ENCODE measurements around the gene IGFN1. TPM values are rescaled to one million over a fixed set of nuclear protein-coding genes. Genes with fewer than 3 reads are reported as not detected.
A peak's percentile ranks its signal among the peaks of the same experiment; 100 is the strongest.

Gene IGFN1
- total and polyA plus RNA-seq, 7 donors = under 0.01 to 0.55 (median 0.14) TPM; not detected in 3

DNA sequence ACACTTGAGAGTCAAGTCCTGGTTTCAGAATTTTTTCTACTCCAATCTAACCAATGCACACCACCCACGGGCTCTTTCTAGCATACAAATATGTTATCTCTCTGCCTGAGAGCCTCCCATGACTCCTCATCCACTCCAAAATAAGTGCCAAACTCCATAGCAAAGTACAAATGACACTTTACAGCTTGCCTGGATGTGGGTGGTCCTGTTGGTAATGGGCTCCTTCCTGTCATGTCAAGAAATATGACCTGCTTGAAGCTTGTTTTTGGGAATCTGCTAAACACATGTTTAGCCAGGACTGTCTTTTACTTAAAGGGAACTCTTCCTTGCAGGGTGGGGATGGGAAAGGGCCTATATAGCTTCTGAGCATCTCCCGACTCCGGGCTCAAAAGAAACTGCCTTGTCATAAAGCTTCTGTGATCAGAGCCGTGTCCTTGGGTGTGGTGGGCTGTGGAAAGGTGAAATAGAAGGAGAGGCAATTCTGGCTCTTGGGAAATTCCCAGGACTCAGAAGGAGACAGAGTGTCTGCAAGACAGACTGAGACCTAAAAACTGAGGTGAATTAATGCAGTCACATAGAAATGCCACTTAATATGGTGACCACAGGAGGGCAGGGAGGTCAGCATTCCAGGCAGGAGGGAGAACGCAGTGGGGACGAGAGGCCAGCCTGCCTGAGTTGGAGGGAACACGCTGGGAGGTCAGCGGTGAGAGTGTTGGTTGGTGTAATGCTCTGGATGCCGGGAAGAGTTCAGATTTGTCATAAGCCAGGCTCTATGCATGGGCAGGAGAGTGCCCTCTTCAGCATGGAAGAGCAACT lies 6.1 kb upstream of the IGFN1 start:
- TF ChIP-seq POLR2A (IDR thresholded peaks at IDR 0.05) (no peak), POLR2AphosphoS5 (IDR thresholded peaks at IDR 0.05) (peak in 1 of 4 donors; percentile 13)
- TF ChIP-seq, protein P1, sequence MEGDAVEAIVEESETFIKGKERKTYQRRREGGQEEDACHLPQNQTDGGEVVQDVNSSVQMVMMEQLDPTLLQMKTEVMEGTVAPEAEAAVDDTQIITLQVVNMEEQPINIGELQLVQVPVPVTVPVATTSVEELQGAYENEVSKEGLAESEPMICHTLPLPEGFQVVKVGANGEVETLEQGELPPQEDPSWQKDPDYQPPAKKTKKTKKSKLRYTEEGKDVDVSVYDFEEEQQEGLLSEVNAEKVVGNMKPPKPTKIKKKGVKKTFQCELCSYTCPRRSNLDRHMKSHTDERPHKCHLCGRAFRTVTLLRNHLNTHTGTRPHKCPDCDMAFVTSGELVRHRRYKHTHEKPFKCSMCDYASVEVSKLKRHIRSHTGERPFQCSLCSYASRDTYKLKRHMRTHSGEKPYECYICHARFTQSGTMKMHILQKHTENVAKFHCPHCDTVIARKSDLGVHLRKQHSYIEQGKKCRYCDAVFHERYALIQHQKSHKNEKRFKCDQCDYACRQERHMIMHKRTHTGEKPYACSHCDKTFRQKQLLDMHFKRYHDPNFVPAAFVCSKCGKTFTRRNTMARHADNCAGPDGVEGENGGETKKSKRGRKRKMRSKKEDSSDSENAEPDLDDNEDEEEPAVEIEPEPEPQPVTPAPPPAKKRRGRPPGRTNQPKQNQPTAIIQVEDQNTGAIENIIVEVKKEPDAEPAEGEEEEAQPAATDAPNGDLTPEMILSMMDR (IDR thresholded peaks at IDR 0.05) = peak in 3 of 4 experiments; percentile 5 to 30 (median 21)
- Histone ChIP-seq H3K27ac (no peak overlapping the region), H3K36me3 (no peaks in the 10 kb centered on the region), H3K27me3 (no peaks in the 10 kb centered on the region), H3K4me1 (no peaks in the 10 kb centered on the region), H3K4me3 (no peak overlapping the region), H3K9me3 (no peaks in the 10 kb centered on the region)
- DNase-seq = no peak
- WGBS, 2 donors = 31 to 45% methylated on average over 9 of the region's 9 CpGs
- intact Hi-C loops (cut with DNase I) = no loop called here

DNA sequence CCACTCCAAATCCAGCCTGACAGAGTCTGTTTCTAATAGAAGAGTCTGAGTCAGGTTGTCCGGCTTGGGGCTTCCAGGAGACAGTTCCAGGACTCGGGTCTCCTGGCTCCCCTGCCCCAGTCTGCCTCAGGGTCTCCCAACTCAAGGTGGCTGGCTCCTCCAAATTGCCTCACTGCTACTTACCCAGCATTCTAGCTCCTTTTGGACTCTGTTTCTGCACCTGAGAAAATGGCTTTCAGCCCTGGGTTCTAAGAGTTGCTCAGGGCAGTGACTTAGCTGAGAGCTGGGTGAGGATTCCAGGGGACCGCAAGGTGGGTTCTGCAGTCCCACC lies 5.5 kb upstream of the IGFN1 start:
- H3K4me1 ChIP-seq = no peaks in the 10 kb centered on the region
- no peak overlapping the region for H3K27ac ChIP-seq
- H3K9me3 ChIP-seq = no peaks in the 10 kb centered on the region
- TF ChIP-seq POLR2AphosphoS5 (IDR thresholded peaks at IDR 0.05) = no peak
- TF ChIP-seq, protein P1 (IDR thresholded peaks at IDR 0.05) = no peak
- no peak for TF ChIP-seq EP300 (IDR thresholded peaks at IDR 0.05)
- no peak for TF ChIP-seq POLR2A (IDR thresholded peaks at IDR 0.05)
- DNase-seq = no peak
- H3K27me3 ChIP-seq = no peaks in the 10 kb centered on the region
- no peaks in the 10 kb centered on the region for H3K36me3 ChIP-seq
- H3K4me3 ChIP-seq = no peak overlapping the region
- 52 to 68% methylated on average over 3 of the region's 3 CpGs for WGBS, 2 donors
- intact Hi-C loops (cut with DNase I) = no loop called here

DNA sequence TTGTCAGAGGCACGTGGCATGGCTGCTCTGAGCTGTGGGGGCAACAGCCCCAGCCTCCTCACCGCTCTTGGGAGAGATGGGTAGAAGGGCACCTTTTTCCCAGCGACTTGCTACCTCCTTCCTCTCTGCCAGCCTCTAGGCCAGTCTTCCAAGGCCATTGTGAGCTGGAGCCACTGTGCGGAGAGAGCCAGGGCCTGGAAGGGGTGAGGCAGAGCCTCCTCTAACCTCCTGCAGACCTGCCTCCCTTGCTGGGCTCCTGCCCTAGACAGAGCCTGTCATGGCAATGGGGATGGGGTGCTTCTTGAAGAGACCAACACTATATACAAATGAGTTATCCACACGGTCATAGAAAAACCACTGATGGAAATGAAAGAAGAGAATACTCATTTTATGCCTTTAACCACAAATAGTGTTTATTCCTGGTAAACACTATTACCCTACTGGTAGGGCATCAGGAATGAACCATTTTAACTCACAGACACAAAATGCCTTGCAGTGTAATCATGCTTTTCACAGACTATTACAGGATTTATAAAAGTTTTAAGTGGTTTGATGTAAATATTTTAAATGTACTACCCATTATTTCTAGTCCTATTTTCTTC lies 5.0 kb upstream of the IGFN1 start:
- H3K27ac ChIP-seq = no peak overlapping the region
- intact Hi-C loops (cut with DNase I) = no loop called here
- H3K36me3 ChIP-seq = no peaks in the 10 kb centered on the region
- H3K4me1 ChIP-seq = no peaks in the 10 kb centered on the region
- no peak overlapping the region for H3K4me3 ChIP-seq
- TF ChIP-seq POLR2A (IDR thresholded peaks at IDR 0.05) = no peak
- TF ChIP-seq EP300 (IDR thresholded peaks at IDR 0.05) = no peak
- TF ChIP-seq POLR2AphosphoS5 (IDR thresholded peaks at IDR 0.05) = no peak
- TF ChIP-seq, protein P1 (IDR thresholded peaks at IDR 0.05) = no peak
- peaks cover 0 to 2% (median 0%) of the 10 kb centered on the region in 3 donors for H3K27me3 ChIP-seq
- no peak for DNase-seq
- 81 to 85% methylated on average over 5 of the region's 5 CpGs for WGBS, 2 donors
- H3K9me3 ChIP-seq = no peaks in the 10 kb centered on the region

DNA sequence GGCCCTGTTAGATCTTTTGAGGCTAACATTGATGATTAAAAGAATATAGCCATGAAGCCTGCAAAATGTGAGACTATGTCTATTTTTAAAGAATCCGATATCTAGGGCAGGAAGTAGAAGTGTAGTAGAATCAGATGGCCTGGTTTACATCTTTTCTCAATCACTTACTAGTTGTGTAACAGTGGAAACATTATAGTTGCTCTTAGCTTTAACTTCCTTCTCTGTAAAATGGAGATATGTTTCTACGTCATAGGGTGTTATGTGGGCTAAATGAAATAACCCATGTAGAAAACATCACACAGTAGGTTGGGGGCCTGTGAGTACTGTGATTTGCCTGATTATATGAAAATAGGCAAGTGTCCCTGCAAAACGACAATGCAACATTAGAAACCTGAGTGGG lies 4.4 kb upstream of the IGFN1 start:
- TF ChIP-seq POLR2A (IDR thresholded peaks at IDR 0.05) (no peak), POLR2AphosphoS5 (IDR thresholded peaks at IDR 0.05) (no peak), EP300 (IDR thresholded peaks at IDR 0.05) (no peak)
- Histone ChIP-seq H3K9me3 (no peaks in the 10 kb centered on the region), H3K27me3 (peaks cover 0 to 4% (median 0%) of the 10 kb centered on the region in 3 donors), H3K27ac (no peak overlapping the region), H3K4me1 (no peaks in the 10 kb centered on the region), H3K36me3 (no peaks in the 10 kb centered on the region), H3K4me3 (no peak overlapping the region)
- intact Hi-C loops (cut with DNase I) = no loop called here
- DNase-seq = no peak
- WGBS, 2 donors = 87 to 88% methylated on average over 3 of the region's 3 CpGs

DNA sequence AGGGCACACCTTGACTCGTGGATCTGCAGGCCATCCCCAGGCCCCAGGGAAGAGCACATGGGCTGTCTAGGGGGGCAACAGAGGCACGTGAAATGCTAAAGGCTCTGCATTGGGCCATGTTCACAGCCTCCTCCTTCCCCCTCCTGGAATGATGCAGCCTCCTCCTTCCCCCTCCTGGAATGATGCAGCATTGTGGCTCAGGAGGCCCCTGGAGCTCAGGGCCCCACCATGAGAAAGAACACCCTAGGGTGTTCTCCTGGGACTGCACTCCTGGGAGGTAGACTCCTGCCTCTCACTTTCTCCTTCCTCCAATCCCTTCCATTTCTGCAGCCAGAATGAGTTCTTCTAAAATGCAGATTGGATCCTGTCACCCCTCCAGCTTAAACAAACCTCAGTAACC lies 1.5 kb upstream of the IGFN1 start:
- Histone ChIP-seq H3K36me3 (no peaks in the 10 kb centered on the region), H3K27me3 (peaks cover 0 to 4% (median 0%) of the 10 kb centered on the region in 3 donors), H3K27ac (no peak overlapping the region), H3K4me1 (no peaks in the 10 kb centered on the region), H3K4me3 (no peak overlapping the region), H3K9me3 (no peaks in the 10 kb centered on the region)
- TF ChIP-seq EP300 (IDR thresholded peaks at IDR 0.05) (no peak), POLR2AphosphoS5 (IDR thresholded peaks at IDR 0.05) (no peak), POLR2A (IDR thresholded peaks at IDR 0.05) (no peak)
- TF ChIP-seq, protein P1 (IDR thresholded peaks at IDR 0.05) = no peak
- DNase-seq = no peak
- 78 to 91% methylated on average over 2 of the region's 2 CpGs for WGBS, 2 donors
- intact Hi-C loops (cut with DNase I) = no loop called here
